ENCODE data around the gene ELOVL6. TPM values are rescaled to one million over a fixed set of nuclear protein-coding genes. Genes with fewer than 3 reads are reported as not detected.
A peak's percentile ranks its signal among the peaks of the same experiment; 100 is the strongest.
"Not testable (repeated sequence)": the region's sequence is repeated elsewhere in the genome, so short reads cannot be mapped to it uniquely, and the experiment has no call there.

The ELOVL6 gene
- total RNA-seq, 1 donor from 2014 or later, result 27.7 TPM

DNA sequence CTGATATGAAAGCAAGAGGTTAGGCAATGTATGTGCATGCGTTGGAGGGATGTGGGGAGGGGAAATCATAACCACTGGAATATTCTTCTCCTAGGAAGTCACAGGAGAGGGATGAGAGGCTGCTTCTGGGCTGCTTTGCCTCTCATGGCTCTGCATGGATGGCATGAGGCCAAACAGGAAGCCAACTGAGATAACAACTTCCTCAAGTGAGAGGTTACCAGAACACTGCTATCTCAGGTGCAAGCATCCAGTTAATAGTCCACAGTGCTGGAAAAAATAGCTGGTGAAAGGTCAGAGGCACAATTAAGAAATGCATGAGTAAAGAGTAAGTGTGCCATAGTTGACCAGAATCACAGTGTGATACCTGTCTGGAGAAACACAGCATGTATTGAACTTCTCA is 113.3 kb downstream of the ELOVL6 start:
- DNase-seq (ENCODE audit: low spot score in 2 of 2) (no peak), FAIRE-seq (no peak)

DNA sequence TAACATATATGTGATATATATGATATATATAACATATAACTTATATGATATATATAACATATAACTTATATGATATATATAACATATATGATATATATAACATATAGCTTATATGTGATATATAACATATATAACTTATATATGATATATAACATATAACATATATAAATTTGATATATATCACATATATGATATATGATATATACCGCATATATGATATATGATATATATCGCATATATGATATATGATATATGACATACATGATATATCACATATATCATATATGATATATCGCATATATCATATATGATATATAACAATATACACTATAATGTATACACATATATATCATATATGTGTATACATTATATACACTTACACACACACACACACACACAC is 114.3 kb downstream of the ELOVL6 start:
- DNase-seq (ENCODE audit: low spot score in 2 of 2) (no peak), FAIRE-seq (peak; percentile 99)

DNA sequence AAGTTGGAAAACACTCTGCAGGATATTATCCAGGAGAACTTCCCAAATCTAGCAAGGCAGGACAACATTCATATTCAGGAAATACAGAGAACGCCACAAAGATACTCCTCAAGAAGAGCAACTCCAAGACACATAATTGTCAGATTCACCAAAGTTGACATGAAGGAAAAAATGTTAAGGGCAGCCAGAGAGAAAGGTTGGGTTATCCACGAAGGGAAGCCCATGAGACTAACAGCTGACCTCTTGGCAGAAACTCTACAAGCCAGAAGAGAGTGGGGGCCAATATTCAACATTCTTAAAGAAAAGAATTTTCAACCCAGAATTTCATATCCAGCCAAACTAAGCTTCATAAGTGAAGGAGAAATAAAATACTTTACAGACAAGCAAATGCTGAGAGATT is 120.3 kb downstream of the ELOVL6 start:
- not testable (repeated sequence) for DNase-seq (ENCODE audit: low spot score in 2 of 2); FAIRE-seq

DNA sequence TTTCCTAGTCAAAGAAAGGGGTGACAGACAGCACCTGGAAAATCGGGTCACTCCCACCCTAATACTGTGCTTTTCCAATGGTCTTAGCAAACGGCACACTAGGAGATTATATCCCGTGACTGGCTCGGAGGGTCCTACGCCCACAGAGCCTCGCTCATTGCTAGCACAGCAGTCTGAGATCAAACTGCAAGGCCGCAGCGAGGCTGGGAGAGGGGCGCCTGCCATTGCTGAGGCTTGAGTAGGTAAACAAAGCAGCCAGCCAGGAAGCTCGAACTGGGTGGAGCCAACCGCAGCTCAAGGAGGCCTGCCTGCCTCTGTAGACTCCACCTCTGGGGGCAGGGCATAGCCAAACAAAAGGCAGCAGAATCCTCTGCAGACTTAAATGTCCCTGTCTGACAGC is 121.6 kb downstream of the ELOVL6 start:
- FAIRE-seq; DNase-seq (ENCODE audit: low spot score in 2 of 2): not testable (repeated sequence)

DNA sequence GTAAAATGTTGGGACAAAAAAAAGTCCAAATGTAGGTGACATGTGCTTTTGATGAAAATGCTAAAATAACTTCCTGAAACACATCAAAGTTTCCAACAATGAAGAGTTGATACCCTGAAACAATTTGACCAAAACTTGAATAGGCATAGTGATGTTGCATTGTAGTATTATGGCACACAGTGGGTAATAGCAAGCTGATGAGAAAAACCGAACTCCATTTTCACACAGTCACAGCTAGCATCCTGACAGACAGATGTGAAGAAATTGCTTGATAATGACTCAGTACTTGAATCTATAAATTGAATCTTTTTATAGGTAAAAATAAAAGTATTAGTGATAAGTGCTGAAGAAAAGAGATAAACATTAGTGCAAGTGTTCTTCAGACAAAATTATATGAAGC is 122.5 kb downstream of the ELOVL6 start:
- no peak for DNase-seq (ENCODE audit: low spot score in 2 of 2)
- FAIRE-seq, result no peak

DNA sequence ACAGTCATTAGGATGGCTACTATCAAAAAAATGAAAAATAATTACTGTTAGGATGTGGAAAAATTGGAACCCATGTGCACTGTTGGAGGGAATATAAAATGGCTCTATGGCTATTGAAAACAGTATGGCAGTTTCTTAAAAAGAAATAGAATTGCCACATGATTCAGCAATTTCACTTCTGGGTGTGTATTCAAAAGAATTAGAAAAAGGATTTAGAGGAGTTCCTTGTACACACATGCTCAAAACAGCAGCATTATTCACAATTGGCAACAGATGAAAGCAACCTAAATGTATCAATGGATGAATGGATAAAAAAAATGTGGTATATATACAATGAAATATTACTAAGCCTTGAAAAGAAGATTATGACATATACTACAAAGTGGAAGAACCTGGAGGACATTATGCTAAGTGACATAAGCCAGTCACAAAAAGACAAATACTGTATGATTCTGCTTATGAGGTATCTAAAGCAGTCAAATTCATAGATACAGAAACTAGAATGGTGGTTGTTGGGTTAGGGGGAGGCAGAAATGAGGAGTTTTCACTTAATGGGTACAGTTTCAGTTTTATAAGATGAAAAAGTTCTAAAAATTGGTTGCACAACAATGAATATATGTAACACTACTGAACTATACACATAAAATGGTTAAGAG is 123.2 kb downstream of the ELOVL6 start:
- FAIRE-seq (no peak), DNase-seq (ENCODE audit: low spot score in 2 of 2) (no peak)

DNA sequence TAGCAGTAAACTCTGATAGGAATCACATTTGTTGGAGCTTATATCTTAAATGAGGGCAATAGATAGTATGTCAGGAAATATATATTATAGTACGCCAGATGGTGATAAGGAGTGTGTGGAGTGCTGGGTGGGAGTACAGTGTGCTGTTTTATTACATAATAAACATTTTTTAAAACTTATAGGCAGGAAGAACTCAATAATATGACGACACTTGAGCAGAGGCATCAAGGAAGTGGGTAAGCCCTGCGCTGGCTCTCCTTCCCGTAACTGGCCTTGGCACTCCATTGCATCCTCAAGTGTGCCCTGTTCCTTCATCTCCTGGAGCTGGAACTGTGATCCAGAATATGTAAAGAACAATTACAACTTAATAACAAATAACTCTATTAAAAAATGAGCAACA is 123.8 kb downstream of the ELOVL6 start:
- FAIRE-seq, result no peak
- DNase-seq (ENCODE audit: low spot score in 2 of 2), result no peak

DNA sequence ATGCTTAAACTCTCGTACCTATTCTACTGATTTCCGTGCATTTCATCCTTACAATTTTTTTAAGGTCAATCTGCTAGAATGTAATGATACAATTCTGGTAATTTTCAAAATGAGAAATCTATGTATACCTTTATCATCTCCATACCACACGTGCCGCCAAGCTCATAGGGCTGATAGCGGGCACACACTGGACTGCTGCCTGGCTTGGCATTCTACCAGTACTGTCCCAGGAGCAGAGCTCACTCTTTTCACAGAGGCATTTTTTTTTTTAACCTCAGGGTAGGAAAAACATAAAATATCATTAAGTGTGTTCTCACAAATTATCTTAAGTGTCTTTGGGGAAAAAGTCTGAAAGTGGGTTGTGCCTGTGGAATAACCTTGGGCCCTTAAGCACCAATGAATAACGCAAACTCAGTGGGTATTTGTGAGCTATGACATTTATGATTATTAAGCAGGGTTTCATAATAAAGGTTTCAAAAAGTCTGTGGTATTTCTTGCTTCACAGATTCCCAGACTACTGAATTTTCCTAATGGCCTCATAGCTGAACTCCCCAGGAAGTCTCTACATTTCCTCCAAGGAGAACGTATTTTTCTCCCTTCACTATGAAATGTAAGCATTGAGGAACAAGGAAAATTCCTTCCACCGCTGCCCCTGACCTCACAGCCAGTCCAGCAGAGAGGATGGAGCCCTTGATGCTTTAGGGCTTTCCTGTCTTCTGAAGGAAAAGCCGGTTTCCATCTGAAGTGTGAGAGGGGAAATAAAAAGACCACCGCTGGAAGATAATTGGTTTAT is 125.2 kb downstream of the ELOVL6 start:
- FAIRE-seq (no peak), DNase-seq (ENCODE audit: low spot score in 2 of 2) (no peak)

DNA sequence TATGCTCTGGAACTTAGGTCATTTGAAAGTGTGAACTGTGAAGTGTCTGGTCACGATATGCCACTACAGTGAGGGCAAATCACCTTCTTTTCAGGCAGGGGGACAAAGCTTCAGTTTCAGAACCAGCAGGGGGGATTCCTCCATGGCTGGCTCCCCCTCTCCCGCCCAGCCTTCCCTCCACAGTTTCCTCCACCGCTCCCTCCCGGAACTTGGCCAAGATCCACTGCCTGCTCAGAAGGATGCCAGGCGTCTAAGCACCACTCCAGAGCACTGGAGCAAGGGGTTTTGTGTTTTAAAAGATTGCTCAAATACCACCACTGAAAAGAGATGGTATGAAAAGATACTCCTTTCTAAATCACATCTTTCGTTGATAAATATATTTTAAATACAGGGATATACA is 126.9 kb downstream of the ELOVL6 start:
- no peak for FAIRE-seq
- no peak for DNase-seq (ENCODE audit: low spot score in 2 of 2)

DNA sequence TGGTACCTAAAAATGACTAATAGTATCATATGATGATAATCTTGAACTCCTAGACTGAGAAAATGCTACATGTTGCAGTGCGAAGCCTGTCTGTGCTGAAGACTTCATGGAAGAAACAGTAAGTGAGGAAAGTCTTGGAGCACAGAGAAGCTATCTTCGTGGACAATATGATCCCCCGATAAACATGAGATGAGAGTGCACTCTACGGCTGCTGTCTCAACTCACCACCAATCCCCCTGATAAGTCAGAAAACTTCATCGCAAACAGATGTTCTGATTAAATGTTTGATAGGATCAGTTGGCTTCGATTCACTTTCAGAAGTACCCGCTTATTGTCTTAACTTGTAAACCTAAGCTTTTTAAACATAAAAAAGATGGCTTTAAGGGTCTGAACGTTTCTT is 130.2 kb downstream of the ELOVL6 start:
- no peak for FAIRE-seq
- no peak for DNase-seq (ENCODE audit: low spot score in 2 of 2)

DNA sequence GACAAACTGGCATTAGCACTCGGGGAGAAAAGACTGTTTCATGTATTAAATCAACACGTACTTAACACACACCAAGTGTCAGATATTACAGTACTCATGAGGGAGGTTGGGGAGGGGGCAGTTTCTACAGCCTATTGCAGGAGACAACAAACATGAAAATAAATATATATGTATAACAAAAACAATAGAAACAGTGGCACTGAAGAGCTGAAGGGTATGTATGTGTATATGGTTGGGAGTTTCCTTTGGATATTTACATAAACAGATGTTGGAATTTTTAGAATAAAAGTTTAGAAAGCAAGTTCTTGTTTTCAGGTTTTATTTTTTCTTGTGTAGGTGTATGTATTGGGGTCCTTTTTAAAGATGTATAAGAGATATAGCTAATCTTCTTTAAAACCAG is 133.5 kb downstream of the ELOVL6 start:
- no peak for FAIRE-seq

DNA sequence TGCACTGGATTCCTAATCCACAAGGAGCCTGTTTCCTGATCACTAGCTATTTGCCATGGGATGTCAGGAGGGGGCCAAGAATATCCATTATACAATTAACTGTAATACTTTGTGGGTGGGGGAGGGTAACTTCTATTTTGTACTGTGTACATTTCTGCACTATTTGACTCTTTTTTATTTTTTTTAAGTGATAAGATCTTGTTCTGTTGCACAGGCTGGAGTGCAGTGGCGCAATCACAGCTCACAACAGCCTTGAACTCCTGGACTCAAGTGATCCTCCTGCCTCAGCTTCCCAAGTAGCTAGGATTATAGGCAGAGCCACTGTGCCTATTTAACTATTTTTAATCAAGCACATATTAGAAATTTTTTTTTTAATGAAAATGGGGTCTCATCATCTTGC is 134.1 kb downstream of the ELOVL6 start:
- FAIRE-seq, result no peak
- DNase-seq (ENCODE audit: low spot score in 2 of 2), result no peak

More for the DNA sequence above, 133.5 kb downstream of the ELOVL6 start:
- DNase-seq (ENCODE audit: low spot score in 2 of 2), result no peak

DNA sequence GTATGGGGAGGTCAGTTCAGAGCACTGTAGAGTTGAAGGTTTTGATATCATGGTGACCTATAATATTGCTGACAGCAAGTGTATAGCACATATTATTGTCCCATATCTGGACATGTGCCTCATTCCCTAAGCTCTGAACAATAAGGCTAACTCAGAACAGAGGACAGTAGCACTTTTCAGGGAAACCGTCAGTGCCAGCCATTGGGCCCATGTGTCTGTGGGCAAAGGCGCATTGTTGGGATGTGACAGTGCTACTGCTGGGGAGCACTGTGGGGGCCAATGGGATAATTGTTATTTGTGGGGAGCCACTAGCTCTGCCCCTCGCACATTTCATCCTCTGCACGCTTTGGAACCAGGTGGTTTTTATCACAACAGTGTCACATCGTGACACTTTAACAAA is 136.2 kb downstream of the ELOVL6 start:
- no peak for FAIRE-seq
- DNase-seq (ENCODE audit: low spot score in 2 of 2), result peak in 1 of 2 donors; percentile 8

DNA sequence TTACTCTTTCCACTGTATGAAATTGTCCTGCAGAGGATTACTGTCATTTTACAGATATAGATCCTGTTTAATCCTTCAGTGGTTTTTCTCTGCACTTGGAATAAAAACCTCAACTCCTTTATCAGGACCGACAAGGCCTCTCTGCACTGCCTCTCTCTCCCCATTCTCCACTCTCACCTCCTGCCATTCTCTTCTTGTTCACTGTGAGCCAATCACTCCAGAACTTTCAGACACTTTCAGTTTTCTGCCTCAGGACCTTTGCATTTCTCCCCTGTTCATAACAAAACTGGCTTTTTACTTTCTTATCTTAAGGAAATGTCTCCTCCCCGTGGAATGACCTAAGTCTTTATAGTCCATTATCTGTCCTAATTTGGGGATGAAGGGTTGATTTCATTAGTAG is 137.3 kb downstream of the ELOVL6 start:
- FAIRE-seq (no peak), DNase-seq (ENCODE audit: low spot score in 2 of 2) (no peak)

DNA sequence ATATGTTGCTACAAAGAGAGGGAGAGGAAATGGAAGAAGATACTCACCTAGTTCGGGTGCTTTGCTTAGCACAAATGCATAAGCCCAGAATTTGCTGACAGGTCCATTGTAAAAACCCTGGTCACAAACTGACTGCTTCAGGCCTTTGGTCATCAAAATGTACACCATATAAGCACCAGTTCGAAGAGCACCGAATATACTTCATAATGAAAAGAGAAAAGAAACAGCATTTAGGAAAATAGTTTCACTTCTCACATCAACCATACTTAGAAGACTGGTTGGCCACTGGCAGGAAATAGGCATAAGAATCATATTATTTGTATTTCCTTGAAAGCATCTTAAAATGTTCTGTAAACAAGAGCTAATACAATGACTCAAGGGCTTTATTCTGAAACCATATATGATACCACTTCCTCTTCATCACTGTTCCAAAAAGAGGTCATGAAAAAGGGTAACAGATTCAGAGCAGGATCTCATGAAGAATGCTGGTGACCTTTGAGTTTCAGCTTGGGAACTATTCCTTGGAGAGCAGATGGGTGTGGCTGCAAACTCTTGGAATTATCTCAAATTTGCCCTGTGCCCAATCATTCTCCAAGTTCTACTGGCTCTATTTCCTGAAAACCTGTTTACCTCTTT is 138.7 kb downstream of the ELOVL6 start:
- FAIRE-seq, result no peak

DNA sequence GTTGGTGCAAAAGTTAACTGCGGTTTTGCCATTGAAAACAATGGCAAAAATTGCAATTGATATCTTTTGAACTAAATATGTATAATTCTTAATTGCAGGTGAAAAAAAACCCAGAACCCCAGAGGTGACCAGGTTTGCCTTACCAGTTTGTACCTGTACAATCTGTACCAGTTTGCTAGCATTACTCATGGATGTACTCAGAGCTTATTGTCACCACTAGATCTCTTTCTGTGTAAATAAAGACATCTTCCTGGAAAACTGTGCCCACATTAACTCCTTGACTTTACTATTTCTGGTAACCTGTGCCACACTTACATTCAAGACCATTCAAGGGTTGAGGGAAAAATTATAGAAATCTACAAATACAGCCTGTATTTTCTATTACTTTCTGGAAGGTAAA is 139.7 kb downstream of the ELOVL6 start:
- FAIRE-seq (no peak), DNase-seq (ENCODE audit: low spot score in 2 of 2) (no peak)

More for the DNA sequence above, 138.7 kb downstream of the ELOVL6 start:
- no peak for DNase-seq (ENCODE audit: low spot score in 2 of 2)

DNA sequence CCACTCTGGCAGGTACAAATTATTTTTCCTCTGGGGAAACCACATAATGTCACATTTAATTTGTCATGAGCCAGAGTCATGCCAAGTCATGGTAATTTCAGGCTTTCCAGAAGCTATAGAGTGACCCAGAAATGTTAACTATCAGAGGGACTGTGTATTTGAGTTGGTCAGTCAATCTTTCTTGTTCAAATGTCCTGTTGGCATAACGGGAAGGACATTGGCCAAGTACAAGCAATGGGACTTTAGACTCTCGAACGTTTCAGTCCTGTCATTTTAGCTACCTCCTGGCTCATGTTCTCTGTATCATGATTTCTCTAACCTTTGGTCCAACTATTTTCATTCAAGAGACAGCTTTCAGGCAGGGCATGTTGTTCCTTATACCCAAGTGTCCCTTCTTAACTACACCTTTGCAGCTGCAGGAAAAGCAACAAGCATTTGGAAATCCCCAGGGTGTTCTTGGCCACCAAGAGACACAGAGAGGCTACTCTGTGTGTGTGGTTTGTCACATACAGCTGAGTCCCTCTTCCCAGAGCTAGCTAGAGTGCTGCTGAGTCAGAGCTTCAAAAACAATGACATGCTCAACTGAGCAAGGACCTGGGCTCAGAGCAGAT is 143.2 kb downstream of the ELOVL6 start:
- DNase-seq (ENCODE audit: low spot score in 2 of 2), result no peak
- FAIRE-seq, result no peak

DNA sequence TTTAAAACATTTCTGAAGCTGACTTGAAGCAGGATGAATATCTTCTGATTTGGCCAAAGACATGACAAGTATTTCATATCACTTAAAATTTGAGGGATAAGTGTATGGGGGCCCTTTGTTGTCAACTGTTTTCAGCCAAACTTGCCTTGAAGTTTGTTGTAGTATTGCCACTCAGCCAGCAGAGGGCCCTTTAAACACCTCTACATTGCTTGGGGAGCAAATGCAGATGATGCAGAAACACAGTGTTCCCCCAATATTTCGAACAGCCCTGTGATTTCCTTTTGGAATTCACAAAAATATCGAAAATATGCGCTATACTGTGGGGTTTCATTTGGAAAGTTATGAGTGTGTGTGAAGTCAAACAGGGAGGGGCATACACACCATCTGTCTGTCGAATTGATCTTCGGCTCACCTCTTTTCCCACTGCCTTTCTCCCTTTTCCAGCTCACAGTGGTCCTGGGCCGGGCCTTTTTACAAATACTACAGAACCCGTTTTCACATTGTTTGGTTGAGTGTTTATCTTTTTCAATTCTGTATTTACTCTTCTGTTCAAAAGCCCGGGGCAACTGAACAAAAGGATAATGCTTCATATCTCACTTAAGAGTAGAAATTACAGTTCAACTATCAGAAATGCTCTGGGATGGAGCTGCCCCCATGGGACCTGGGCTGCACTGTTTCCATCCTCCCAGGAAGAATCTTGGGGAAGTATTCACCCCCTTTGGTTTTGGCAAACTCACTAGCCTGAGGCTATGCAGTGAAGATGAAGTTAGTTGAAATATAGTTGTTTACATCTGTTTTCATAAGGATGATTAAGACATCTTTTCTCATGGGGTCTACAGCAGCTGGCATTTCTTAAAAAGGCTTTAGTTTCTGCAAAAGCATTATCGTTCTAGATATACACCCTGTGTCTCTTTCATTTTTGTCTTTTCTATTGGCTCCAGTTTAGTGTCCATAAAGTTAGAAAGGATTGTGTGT is 148.2 kb downstream of the ELOVL6 start:
- FAIRE-seq (no peak), DNase-seq (ENCODE audit: low spot score in 2 of 2) (peak; percentile 8 to 33)

DNA sequence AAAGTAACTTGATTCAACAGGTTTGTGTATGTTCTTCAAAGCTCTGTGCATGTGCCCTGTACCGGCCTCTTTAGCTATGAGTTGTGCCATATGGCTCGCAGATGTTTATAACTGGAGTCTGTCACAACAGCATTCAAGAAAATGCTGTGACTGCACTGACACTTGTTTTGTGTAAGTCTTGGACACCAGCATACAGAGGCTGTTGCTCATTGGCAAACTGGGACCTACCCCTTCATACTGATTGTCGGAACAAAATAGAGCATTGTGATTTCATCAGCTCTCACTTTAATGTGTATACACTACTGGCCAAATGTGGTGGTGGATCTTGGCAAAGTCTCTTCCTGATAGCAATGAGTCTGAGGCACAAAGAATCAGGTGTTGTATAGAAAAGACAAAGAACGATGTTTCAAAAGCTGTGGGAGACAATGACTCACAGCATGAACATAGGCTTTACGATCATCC is 151.8 kb downstream of the ELOVL6 start:
- FAIRE-seq, result no peak
- no peak for DNase-seq (ENCODE audit: low spot score in 2 of 2)

Measured in frontal cortex (tissue), 4 donors.